Glutamatergic neuron (in vitro differentiated cells): ENCODE measurements around the gene WASF1. TPM values are rescaled to one million over a fixed set of nuclear protein-coding genes. Genes with fewer than 3 reads are reported as not detected.

ENCODE experiments used
- DNase-seq: peaks from one replicate; pipeline ENCODE4 v3.0.0; 2022
- H3K27ac Mint-ChIP-seq: one replicate; pipeline ENCODE4 v1.8.0; 2020; ENCODE audit warnings: mild to moderate bottlenecking, mixed read lengths, inconsistent platforms; ENCODE audit not compliant: unreplicated experiment
- H3K27me3 Mint-ChIP-seq: one replicate; pipeline ENCODE4 v1.8.0; 2020; ENCODE audit warnings: mild to moderate bottlenecking, moderate library complexity, mixed read lengths, inconsistent platforms; ENCODE audit not compliant: unreplicated experiment
- H3K36me3 Mint-ChIP-seq: one replicate; pipeline ENCODE4 v1.8.0; 2020; ENCODE audit warnings: mild to moderate bottlenecking, mixed read lengths, inconsistent platforms; ENCODE audit not compliant: unreplicated experiment
- H3K4me1 Mint-ChIP-seq: one replicate; pipeline ENCODE4 v1.8.0; 2020; ENCODE audit warnings: mild to moderate bottlenecking, low read depth, mixed read lengths, inconsistent platforms; ENCODE audit not compliant: unreplicated experiment
- H3K4me3 Mint-ChIP-seq: one replicate; pipeline ENCODE4 v1.8.0; 2020; ENCODE audit warnings: mild to moderate bottlenecking, mixed read lengths, inconsistent platforms; ENCODE audit not compliant: unreplicated experiment
- H3K9me3 Mint-ChIP-seq: one replicate; pipeline ENCODE4 v1.8.0; 2020; ENCODE audit warnings: mild to moderate bottlenecking, moderate library complexity, mixed read lengths, inconsistent platforms; ENCODE audit not compliant: unreplicated experiment
- CTCF ChIP-seq: fragments of 200-600 bp; sonication (generic); IDR thresholded peaks from one replicate; pipeline ENCODE4 v1.5.0; 2021; ENCODE audit not compliant: partially characterized antibody, unreplicated experiment
- total RNA-seq: library from RNA; stranded (reverse); fragmentation: NEBNext Ultra II Directional; extraction: Animal tissue kit (Norgen Biotek cat#: 25700); gene quantifications from one replicate; pipeline ENCODE4 v1.2.1, GENCODE V29; 2021; ENCODE audit not compliant: unreplicated experiment

The WASF1 gene
- total RNA-seq, 1 donor from 2014 or later: 92.7 TPM

- no peak overlapping the region for H3K27ac Mint-ChIP-seq
- no peaks in the 10 kb centered on the region for H3K27me3 Mint-ChIP-seq
- H3K4me3 Mint-ChIP-seq: no peak overlapping the region
- DNase-seq: no peak
- TF ChIP-seq CTCF: no peak
- peaks cover 1% of the 10 kb centered on the region for H3K9me3 Mint-ChIP-seq
- H3K36me3 Mint-ChIP-seq: peaks cover under 1% of the 10 kb centered on the region
- peaks cover 9% of the 10 kb centered on the region for H3K4me1 Mint-ChIP-seq
Measured at GRCh38 chr6:110214338-110214737, 34.9 kb upstream of the WASF1 start.

DNA sequence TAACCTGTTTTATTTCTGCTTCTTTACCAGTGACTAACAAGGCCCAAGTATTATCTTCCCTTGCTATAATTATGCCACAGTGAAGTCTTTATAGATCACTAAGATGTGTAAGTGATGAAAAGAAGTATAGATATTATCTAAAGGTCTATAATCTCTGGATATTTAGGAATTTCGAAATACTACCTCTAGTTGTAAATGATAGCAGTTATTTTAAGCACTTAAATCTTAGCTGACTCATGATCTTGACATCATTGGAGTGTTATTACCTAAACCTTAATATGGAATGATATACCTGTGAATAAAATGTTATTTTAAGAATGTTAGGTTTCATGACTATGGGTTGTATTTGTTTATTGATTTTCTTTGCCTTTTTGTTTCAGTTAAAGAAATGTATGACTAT lies 32.3 kb upstream of the WASF1 start:
- Mint-ChIP-seq H3K36me3 (no peaks in the 10 kb centered on the region), H3K4me3 (no peak overlapping the region), H3K9me3 (peaks cover 1% of the 10 kb centered on the region), H3K27ac (no peak overlapping the region), H3K4me1 (peaks cover 9% of the 10 kb centered on the region), H3K27me3 (no peaks in the 10 kb centered on the region)
- TF ChIP-seq CTCF: no peak
- no peak for DNase-seq

- Mint-ChIP-seq H3K27ac (no peak overlapping the region), H3K4me1 (peaks cover 2% of the 10 kb centered on the region), H3K4me3 (no peak overlapping the region), H3K27me3 (no peaks in the 10 kb centered on the region), H3K36me3 (no peaks in the 10 kb centered on the region), H3K9me3 (no peaks in the 10 kb centered on the region)
- TF ChIP-seq CTCF: no peak
- DNase-seq: no peak
Measured at GRCh38 chr6:110207652-110208051, 28.2 kb upstream of the WASF1 start.

DNA sequence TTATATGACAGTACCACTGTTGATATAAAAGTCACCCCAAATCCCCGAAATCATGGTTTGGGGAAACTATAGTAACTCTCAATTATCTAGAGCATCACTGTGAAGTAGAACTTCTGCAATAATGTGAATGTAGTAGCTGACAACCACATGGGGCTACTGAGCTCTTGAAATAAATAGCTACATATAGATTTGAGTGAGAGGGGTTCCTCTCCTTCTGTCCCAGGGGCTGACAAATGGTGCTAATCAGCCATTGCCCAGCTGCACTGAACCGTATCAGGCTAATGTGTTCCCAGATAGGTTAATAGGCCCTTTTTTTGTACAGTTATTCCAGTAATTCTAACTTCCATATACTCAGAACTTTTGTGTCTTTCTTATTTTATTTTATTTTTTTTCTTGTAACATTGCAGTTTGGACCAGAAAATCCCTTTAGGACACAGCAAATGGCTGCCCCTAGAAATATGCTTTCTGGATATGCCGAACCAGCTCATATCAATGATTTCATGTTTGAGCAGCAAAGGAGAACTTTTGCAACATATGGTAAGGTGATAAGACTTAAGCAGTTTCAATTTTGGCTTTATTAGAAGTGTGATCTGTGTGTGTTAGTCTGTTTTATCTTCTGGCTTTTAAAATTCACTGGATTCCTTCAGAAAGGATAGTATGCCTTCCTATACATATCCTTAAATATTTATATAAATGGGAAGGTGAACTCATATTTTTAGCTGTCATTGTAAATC lies 21.8 kb upstream of the WASF1 start:
- TF ChIP-seq CTCF: no peak
- Mint-ChIP-seq H3K27me3 (no peaks in the 10 kb centered on the region), H3K9me3 (no peaks in the 10 kb centered on the region), H3K36me3 (no peaks in the 10 kb centered on the region), H3K4me3 (no peak overlapping the region), H3K4me1 (peaks cover 17% of the 10 kb centered on the region), H3K27ac (no peak overlapping the region)
- DNase-seq: peak; percentile 43

- Mint-ChIP-seq H3K4me3 (no peak overlapping the region), H3K27ac (no peak overlapping the region), H3K4me1 (peaks cover 15% of the 10 kb centered on the region), H3K9me3 (no peaks in the 10 kb centered on the region), H3K36me3 (no peaks in the 10 kb centered on the region), H3K27me3 (no peaks in the 10 kb centered on the region)
- no peak for TF ChIP-seq CTCF
- no peak for DNase-seq
Measured at GRCh38 chr6:110198561-110198960, 19.1 kb upstream of the WASF1 start.
